B cell (primary cell): ENCODE data around the gene SEPSECS. TPM values are rescaled to one million over a fixed set of nuclear protein-coding genes. Genes with fewer than 3 reads are reported as not detected.

Source experiments
- ATAC-seq: fragments of 200-7000 bp; cut with Tn5 transposase; one replicate; pipeline ENCODE4 v1.10.0; 2021; ENCODE audit warnings: low read depth, mild to moderate bottlenecking, moderate number of reproducible peaks, moderate library complexity
- CTCF ChIA-PET: fragments of 350-600 bp; sonication (Branson Sonifier 250); formaldehyde crosslinking; loops from one replicate; lab custom pipeline; 2021; ENCODE audit warnings: antibody characterized with exemption, inconsistent platforms; lab: Charles Lee
- POLR2A ChIA-PET: fragments of 350-600 bp; sonication (Branson Sonifier 250); formaldehyde crosslinking; loops from one replicate; lab custom pipeline; 2021; ENCODE audit warnings: antibody characterized with exemption; lab: Charles Lee
- DNase-seq: peaks from one replicate; pipeline ENCODE4 v3.0.0; 2013
- H2AFZ ChIP-seq: 2 replicates; pipeline ENCODE4 v1.6.1; 2012; ENCODE audit warnings: mild to moderate bottlenecking, low read depth, low read length; ENCODE audit not compliant: insufficient read depth, poor library complexity, severe bottlenecking
- H3K27ac ChIP-seq, 2 donors: 1 replicate in 1 of 2; 2 replicates in 1 of 2; pipeline ENCODE4 v1.5.1; 2012 to 2013; ENCODE audit warnings: low read length in 2 of 2, mild to moderate bottlenecking in 2 of 2, moderate library complexity in 1 of 2
- H3K27me3 ChIP-seq, 4 experiments: fragments of 200-600 bp in 1 of 4; sonication (generic) in 1 of 4; replicated peaks in 1 of 4; 1 replicate in 2 of 4; 2 replicates in 2 of 4; pipeline versions ENCODE4 v1.6.1 to v1.7.0; 2013 to 2016; ENCODE audit warnings: low read length in 3 of 4, mild to moderate bottlenecking in 2 of 4, mixed read lengths in 1 of 4, moderate library complexity in 1 of 4; ENCODE audit not compliant: insufficient read depth in 4 of 4, control insufficient read depth in 3 of 4; ENCODE audit errors: control extremely low read depth in 1 of 4
- H3K36me3 ChIP-seq, 2 experiments: replicated peaks in 1 of 2; 1 replicate in 1 of 2; 2 replicates in 1 of 2; pipeline versions ENCODE4 v1.6.1 to v1.7.1; 2013; ENCODE audit warnings: low read length in 1 of 2; ENCODE audit not compliant: insufficient read depth in 2 of 2, control insufficient read depth in 1 of 2; ENCODE audit errors: control extremely low read depth in 1 of 2, extremely low read depth in 1 of 2
- H3K4me1 ChIP-seq, 2 donors: fragments of 200-600 bp in 1 of 2; sonication (generic) in 1 of 2; 1 replicate in 1 of 2; 2 replicates in 1 of 2; pipeline versions ENCODE4 v1.5.1 to v1.6.1; 2013 to 2017; ENCODE audit warnings: low read length in 2 of 2; ENCODE audit not compliant: control insufficient read depth in 2 of 2, insufficient read depth in 2 of 2
- H3K4me2 ChIP-seq: replicated peaks from 2 replicates; pipeline ENCODE3; 2012; ENCODE audit warnings: mild to moderate bottlenecking, low read depth, low read length; ENCODE audit not compliant: poor library complexity, severe bottlenecking
- H3K4me3 ChIP-seq, 5 experiments: fragments of 200-600 bp in 1 of 5; sonication (generic) in 1 of 5; 1 replicate in 3 of 5; 2 replicates in 2 of 5; pipeline versions ENCODE4 v1.5.1 to v1.7.0; 2011 to 2016; ENCODE audit warnings: low read length in 4 of 5, mild to moderate bottlenecking in 4 of 5, low read depth in 2 of 5, control low read depth in 1 of 5, moderate library complexity in 1 of 5; ENCODE audit not compliant: insufficient read depth in 1 of 5; ENCODE audit errors: control extremely low read depth in 1 of 5, extremely low read depth in 1 of 5
- H3K79me2 ChIP-seq: fragments of 200-600 bp; sonication (generic); one replicate; pipeline ENCODE4 v1.6.0; 2016; ENCODE audit warnings: low read length; ENCODE audit not compliant: control insufficient read depth, insufficient read depth
- H3K9ac ChIP-seq: fragments of 200-600 bp; sonication (generic); 2 replicates; pipeline ENCODE4 v1.6.1; 2017; ENCODE audit warnings: mild to moderate bottlenecking, low read length, moderate library complexity
- H3K9me3 ChIP-seq, 3 donors: one replicate each; pipeline versions ENCODE4 v1.6.1 to v1.7.1; 2013; ENCODE audit warnings: low read length in 2 of 3; ENCODE audit not compliant: control insufficient read depth in 2 of 3, insufficient read depth in 1 of 3; ENCODE audit errors: control extremely low read depth in 1 of 3
- H4K20me1 ChIP-seq: 2 replicates; pipeline ENCODE4 v1.6.0; 2012; ENCODE audit warnings: mild to moderate bottlenecking, low read length; ENCODE audit not compliant: insufficient read depth, control insufficient read depth, poor library complexity, severe bottlenecking
- H3K27ac Mint-ChIP-seq: one replicate; pipeline ENCODE4 v1.8.0; 2021; ENCODE audit warnings: mixed read lengths
- H3K27me3 Mint-ChIP-seq: one replicate; pipeline ENCODE4 v1.8.0; 2021; ENCODE audit warnings: mixed read lengths
- H3K4me1 Mint-ChIP-seq: one replicate; pipeline ENCODE4 v1.8.0; 2021; ENCODE audit warnings: mixed read lengths
- H3K4me3 Mint-ChIP-seq: one replicate; pipeline ENCODE4 v1.8.0; 2021; ENCODE audit warnings: mixed read lengths
- H3K9me3 Mint-ChIP-seq: one replicate; pipeline ENCODE4 v1.8.0; 2022; ENCODE audit warnings: mixed read lengths; ENCODE audit not compliant: insufficient read depth
- CTCF ChIP-seq: fragments of 200-600 bp; IDR thresholded peaks from one replicate; pipeline ENCODE4 v1.8.0; 2022; ENCODE audit warnings: antibody characterized with exemption, mild to moderate bottlenecking
- EZH2 ChIP-seq: IDR thresholded peaks from 2 replicates; pipeline ENCODE4 v1.6.1; 2012; ENCODE audit warnings: borderline replicate concordance, low read depth, mild to moderate bottlenecking, moderate library complexity, low read length; ENCODE audit not compliant: insufficient read depth, poor library complexity, severe bottlenecking
- WGBS: methylation state at CpG from one replicate; pipeline ENCODE4 v1.1.5; 2013; ENCODE audit warnings: missing lambda C conversion rate; ENCODE audit not compliant: insufficient coverage; 5-methylcytosine and 5-hydroxymethylcytosine counted together
- intact Hi-C: fragments of 100-400 bp; cut with micrococcal nuclease; formaldehyde crosslinking; loops from one replicate; pipeline ENCODE4 v1.10.0; 2022
- polyA plus RNA-seq: library from polyadenylated mRNA; depleted of rRNA; stranded (reverse); fragments of >200 nt; gene quantifications from 2 replicates; pipeline ENCODE4 v1.2.3, GENCODE V29; 2012
- total RNA-seq, 2 donors: library from RNA; stranded (reverse); fragments of 120-200 nt in 1 of 2; gene quantifications; 1 replicate in 1 of 2; 2 replicates in 1 of 2; pipeline versions ENCODE4 v1.2.3 to v1.2.4, GENCODE V29; 2013 to 2022

SEPSECS gene
- total and polyA plus RNA-seq, 2 donors (not counting 1 experiment from before 2014, with no cell fraction given) = 6.2 to 17.0 TPM

- TF ChIP-seq CTCF = no peak
- no peak for TF ChIP-seq EZH2
- H3K36me3 ChIP-seq = peaks cover 7% of the 10 kb centered on the region in 2 experiments
- intact Hi-C loops = no loop called here
- H3K27me3 ChIP-seq = no peaks in the 10 kb centered on the region
- H3K4me3 ChIP-seq = no peak overlapping the region
- H2AFZ ChIP-seq = no peak overlapping the region
- Mint-ChIP-seq H3K9me3 (no peaks in the 10 kb centered on the region), H3K4me1 (no peaks in the 10 kb centered on the region), H3K27ac (no peak overlapping the region), H3K27me3 (no peaks in the 10 kb centered on the region), H3K4me3 (no peak overlapping the region)
- no peaks in the 10 kb centered on the region for H4K20me1 ChIP-seq
- H3K4me1 ChIP-seq = no peaks in the 10 kb centered on the region
- DNase-seq = no peak
- CTCF ChIA-PET = no interaction called here
- no peaks in the 10 kb centered on the region for H3K9me3 ChIP-seq
- no peak overlapping the region for H3K27ac ChIP-seq
- H3K79me2 ChIP-seq = no peaks in the 10 kb centered on the region
- no peak overlapping the region for H3K9ac ChIP-seq
- 100% methylated on average over 4 of the region's 11 CpGs for WGBS
- no peak for ATAC-seq
- no peak overlapping the region for H3K4me2 ChIP-seq
- POLR2A ChIA-PET = no interaction called here
These were observed 11.1 kb upstream of the SEPSECS start for GRCh38 chr4:25171201-25171865.

GRCh38 chr4:25169446-25169845 is 9.2 kb upstream of the SEPSECS start:
- Histone ChIP-seq H3K4me3 (no peak overlapping the region), H3K9ac (no peak overlapping the region), H3K27ac (no peak overlapping the region), H4K20me1 (no peaks in the 10 kb centered on the region), H2AFZ (no peak overlapping the region), H3K79me2 (no peaks in the 10 kb centered on the region), H3K4me2 (no peak overlapping the region), H3K36me3 (peaks cover 4 to 12% of the 10 kb centered on the region in 2 experiments), H3K9me3 (no peaks in the 10 kb centered on the region), H3K4me1 (no peaks in the 10 kb centered on the region), H3K27me3 (no peaks in the 10 kb centered on the region)
- ATAC-seq (no peak), DNase-seq (no peak)
- POLR2A ChIA-PET = no interaction called here
- CTCF ChIA-PET = interaction anchor here (1.1 to 1.4 kb wide), 2 partner anchors 10 to 18 kb away, joined by 4 to 8 read pairs; no protein-coding TSS in a partner anchor
- TF ChIP-seq CTCF (no peak), EZH2 (no peak)
- Mint-ChIP-seq H3K4me3 (no peak overlapping the region), H3K4me1 (no peaks in the 10 kb centered on the region), H3K27me3 (no peaks in the 10 kb centered on the region), H3K27ac (no peak overlapping the region), H3K9me3 (no peaks in the 10 kb centered on the region)
- intact Hi-C loops = loop anchor here (10.0 kb wide), 1 partner anchor 745 kb away; the partner anchor contains the start of gene SMIM20
